ENCODE results near the gene SLF2. TPM values are rescaled to one million over a fixed set of nuclear protein-coding genes. Genes with fewer than 3 reads are reported as not detected.

The SLF2 gene
- total RNA-seq, 1 donor from 2014 or later = 12.1 TPM

DNA sequence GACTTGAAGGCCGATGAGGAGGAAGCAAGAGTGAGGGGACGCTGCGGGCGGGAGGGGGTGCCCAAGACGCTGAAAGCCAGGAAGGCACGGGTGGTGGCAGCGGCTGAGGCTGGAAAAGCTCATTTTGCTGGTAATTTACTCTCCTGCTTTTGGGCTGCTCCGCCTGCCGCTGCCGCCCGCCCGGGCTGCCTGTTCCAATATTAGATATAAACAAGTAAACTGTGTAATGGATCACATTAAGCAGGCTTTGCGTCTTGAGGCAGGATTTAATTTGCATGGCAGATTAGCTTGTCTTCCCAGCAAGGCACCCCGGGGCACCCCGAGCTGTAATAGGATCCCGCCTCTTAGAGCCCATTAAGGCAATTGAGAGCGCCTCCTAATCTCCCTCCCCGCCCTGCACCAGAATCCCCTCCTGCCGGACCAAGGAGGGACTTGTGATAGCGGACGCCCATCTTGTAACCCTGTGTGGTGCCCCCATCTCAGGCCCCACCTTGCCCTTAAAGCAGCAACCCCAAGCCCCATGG is 46.1 kb upstream of the SLF2 start:
- TF ChIP-seq, protein P1, sequence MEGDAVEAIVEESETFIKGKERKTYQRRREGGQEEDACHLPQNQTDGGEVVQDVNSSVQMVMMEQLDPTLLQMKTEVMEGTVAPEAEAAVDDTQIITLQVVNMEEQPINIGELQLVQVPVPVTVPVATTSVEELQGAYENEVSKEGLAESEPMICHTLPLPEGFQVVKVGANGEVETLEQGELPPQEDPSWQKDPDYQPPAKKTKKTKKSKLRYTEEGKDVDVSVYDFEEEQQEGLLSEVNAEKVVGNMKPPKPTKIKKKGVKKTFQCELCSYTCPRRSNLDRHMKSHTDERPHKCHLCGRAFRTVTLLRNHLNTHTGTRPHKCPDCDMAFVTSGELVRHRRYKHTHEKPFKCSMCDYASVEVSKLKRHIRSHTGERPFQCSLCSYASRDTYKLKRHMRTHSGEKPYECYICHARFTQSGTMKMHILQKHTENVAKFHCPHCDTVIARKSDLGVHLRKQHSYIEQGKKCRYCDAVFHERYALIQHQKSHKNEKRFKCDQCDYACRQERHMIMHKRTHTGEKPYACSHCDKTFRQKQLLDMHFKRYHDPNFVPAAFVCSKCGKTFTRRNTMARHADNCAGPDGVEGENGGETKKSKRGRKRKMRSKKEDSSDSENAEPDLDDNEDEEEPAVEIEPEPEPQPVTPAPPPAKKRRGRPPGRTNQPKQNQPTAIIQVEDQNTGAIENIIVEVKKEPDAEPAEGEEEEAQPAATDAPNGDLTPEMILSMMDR (IDR thresholded peaks at IDR 0.05; ENCODE audit: insufficient read depth, low read length, severe bottlenecking) = no peak
- Histone ChIP-seq H3K36me3 (ENCODE audit: control insufficient read depth, insufficient read depth, low read length) (no peaks in the 10 kb centered on the region), H3K27me3 (ENCODE audit: control insufficient read depth, insufficient read depth, low read length) (peaks cover 28% of the 10 kb centered on the region), H3K4me3 (ENCODE audit: low read depth, low read length) (no peak overlapping the region)
- DNase-seq (ENCODE audit: low read depth) (no peak), FAIRE-seq (no peak)

DNA sequence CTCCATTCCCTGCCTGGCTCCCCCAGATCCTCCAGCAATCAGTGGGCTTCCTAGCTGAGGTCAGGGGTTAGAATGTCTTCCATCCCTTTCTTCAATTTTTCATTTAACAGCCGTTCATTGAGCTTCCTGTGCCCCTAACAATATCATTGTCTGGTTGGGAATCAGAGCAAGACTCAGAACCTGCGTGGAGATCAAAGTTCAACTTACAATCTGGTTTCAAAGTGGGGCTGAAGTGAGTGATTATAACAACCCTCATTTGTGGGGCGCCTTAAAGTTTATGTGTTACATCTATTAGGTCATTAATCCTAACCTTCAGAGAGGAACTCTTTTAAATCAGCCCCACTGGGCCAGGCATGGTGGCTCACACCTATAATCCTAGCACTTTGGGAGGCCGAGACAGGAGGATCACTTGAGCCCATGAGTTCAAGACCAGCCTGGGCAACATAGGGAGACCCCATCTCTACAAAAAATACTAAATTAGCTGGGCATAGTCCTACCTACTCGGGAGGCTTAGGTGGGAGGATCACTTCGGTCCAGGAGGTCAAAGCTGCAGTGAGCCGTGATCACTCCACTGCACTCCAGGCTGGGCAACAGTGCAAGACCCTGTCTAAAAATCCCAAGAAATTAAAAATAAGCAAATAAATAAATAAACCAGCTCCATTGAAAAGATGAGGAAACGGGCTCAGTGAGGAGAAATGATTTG is 45.4 kb upstream of the SLF2 start:
- FAIRE-seq = no peak
- peaks cover 28% of the 10 kb centered on the region for H3K27me3 ChIP-seq (ENCODE audit: control insufficient read depth, insufficient read depth, low read length)

DNA sequence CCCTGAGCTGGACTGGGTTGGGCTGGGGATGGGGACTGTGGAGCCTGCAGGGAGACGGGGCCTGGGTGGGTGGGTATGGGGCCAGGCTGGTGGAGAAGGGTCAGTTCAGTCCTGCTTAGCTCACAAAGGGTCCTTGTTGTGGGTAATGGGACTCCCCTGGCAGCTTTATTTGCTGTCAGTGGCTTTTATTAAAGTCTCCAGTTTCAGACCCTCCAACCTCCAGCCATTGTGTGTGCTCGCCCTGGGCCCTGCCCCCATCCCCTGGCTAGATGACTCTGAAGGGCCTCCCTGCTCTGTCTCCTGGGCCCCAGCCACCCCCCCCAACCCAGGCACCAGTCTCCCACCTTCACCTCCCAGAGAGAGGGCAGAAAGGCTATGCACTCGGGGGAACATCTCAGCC is 44.4 kb upstream of the SLF2 start:
- no peak for DNase-seq (ENCODE audit: low read depth)
- Histone ChIP-seq H3K36me3 (ENCODE audit: control insufficient read depth, insufficient read depth, low read length) (no peaks in the 10 kb centered on the region), H3K4me3 (ENCODE audit: low read depth, low read length) (no peak overlapping the region), H3K27me3 (ENCODE audit: control insufficient read depth, insufficient read depth, low read length) (peaks cover 28% of the 10 kb centered on the region)
- no peak for FAIRE-seq
- TF ChIP-seq, protein P1 (IDR thresholded peaks at IDR 0.05; ENCODE audit: insufficient read depth, low read length, severe bottlenecking) = no peak

More for the DNA sequence above, 45.4 kb upstream of the SLF2 start:
- H3K36me3 ChIP-seq (ENCODE audit: control insufficient read depth, insufficient read depth, low read length) = no peaks in the 10 kb centered on the region
- no peak overlapping the region for H3K4me3 ChIP-seq (ENCODE audit: low read depth, low read length)
- no peak for DNase-seq (ENCODE audit: low read depth)
- TF ChIP-seq, protein P1 (IDR thresholded peaks at IDR 0.05; ENCODE audit: insufficient read depth, low read length, severe bottlenecking) = no peak

DNA sequence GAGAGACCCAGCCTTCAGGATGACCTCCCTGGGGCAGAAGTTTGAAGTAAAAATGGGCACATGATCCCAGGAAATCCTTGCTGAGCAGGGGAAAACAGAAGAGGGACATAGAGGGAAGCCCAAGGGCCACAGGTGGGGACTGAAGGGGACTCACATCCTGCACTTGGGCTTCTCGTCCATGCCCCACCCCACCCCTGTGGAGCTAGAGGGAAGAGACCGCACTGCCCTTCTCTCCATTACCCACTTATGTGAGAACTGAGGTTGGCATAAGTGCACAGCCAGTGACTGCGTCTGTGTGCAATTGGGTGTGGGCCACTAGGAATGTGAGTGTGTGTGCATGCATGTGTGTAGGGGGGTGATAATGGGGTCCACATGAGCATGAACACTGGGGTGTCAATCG is 43.4 kb upstream of the SLF2 start:
- TF ChIP-seq, protein P1 (IDR thresholded peaks at IDR 0.05; ENCODE audit: insufficient read depth, low read length, severe bottlenecking) = no peak
- no peaks in the 10 kb centered on the region for H3K36me3 ChIP-seq (ENCODE audit: control insufficient read depth, insufficient read depth, low read length)
- peaks cover 25% of the 10 kb centered on the region for H3K27me3 ChIP-seq (ENCODE audit: control insufficient read depth, insufficient read depth, low read length)
- no peak for DNase-seq (ENCODE audit: low read depth)
- H3K4me3 ChIP-seq (ENCODE audit: low read depth, low read length) = no peak overlapping the region
- FAIRE-seq = no peak

DNA sequence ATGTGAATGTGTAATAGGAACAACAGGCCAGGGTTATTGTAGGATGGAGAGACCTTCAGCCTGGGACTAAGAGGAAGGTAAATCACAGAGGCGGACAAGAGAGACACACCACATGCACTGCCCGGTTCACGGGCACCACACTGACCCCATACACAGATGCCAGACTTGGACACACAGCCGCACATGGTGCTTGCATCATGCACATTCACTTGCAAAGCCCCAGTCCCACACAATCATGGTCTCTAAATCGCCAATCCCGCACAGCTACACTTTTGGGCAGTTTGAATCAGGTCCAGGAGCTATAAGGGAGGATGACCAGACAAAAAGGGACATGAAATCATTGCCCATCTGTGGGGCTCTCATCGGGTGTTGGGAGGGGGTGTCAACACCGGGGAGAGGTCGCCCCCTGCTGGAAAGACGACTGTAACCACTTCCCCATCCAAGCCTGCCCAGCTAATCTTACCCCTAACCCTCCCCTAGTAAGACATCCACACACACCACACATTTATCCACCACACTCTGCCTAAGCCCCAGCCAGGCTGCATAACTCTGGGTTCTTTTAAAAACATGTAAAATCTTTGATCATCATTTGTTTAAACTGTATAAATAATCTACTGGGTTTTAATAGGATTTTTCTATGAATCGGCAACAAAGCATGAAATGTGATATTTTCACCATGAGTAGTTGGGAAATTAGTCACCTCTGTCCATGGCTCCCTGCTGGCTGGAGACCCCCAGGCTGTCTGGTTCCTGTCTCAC is 40.5 kb upstream of the SLF2 start:
- peak; percentile 97 for FAIRE-seq
- peak; percentile 21 for DNase-seq (ENCODE audit: low read depth)

More for the DNA sequence above, 40.5 kb upstream of the SLF2 start:
- no peaks in the 10 kb centered on the region for H3K36me3 ChIP-seq (ENCODE audit: control insufficient read depth, insufficient read depth, low read length)
- H3K27me3 ChIP-seq (ENCODE audit: control insufficient read depth, insufficient read depth, low read length) = peaks cover 13% of the 10 kb centered on the region
- TF ChIP-seq, protein P1 (IDR thresholded peaks at IDR 0.05; ENCODE audit: insufficient read depth, low read length, severe bottlenecking) = peak; percentile 74
- no peak overlapping the region for H3K4me3 ChIP-seq (ENCODE audit: low read depth, low read length)
